HCT116 (cell line): ENCODE results near the gene DYNLRB1.

Source experiments
- CBX3 ChIP-seq: IDR thresholded peaks from 2 replicates; pipeline ENCODE4 v1.6.1; 2012; ENCODE audit warnings: low read depth
- CTCF ChIP-seq, 3 experiments: fragments of 200-600 bp in 1 of 3; sonication (generic) in 1 of 3; IDR thresholded peaks in 2 of 3; conservative IDR thresholded peaks in 1 of 3; 2 replicates each; pipeline ENCODE4 v1.5.1; 2012 to 2017; ENCODE audit warnings: low read depth in 2 of 3, low read length in 2 of 3, antibody characterized with exemption in 1 of 3, borderline replicate concordance in 1 of 3, control low read depth in 1 of 3, mild to moderate bottlenecking in 1 of 3, mixed read lengths in 1 of 3, mixed run types in 1 of 3, moderate library complexity in 1 of 3; ENCODE audit not compliant: insufficient read depth in 1 of 3
- ELF1 ChIP-seq: IDR thresholded peaks from 2 replicates; pipeline ENCODE4 v1.6.1; 2012; ENCODE audit warnings: low read depth, borderline replicate concordance
- EZH2 ChIP-seq: fragments of 200-600 bp; sonication (generic); IDR thresholded peaks from 2 replicates; pipeline ENCODE4 v1.6.1; 2017; ENCODE audit warnings: antibody characterized with exemption, mixed run types
- EZH2phosphoT487 ChIP-seq: fragments of 200-600 bp; IDR thresholded peaks from 2 replicates; pipeline ENCODE4 v1.6.1; 2018; ENCODE audit warnings: antibody characterized with exemption, borderline replicate concordance
- MAX ChIP-seq: IDR thresholded peaks from 2 replicates; pipeline ENCODE4 v1.6.1; 2012
- POLR2A ChIP-seq: IDR thresholded peaks from 2 replicates; pipeline ENCODE4 v1.7.0; 2011; ENCODE audit warnings: borderline replicate concordance; ENCODE audit not compliant: insufficient read depth, insufficient read length; ENCODE audit errors: extremely low read depth
- POLR2AphosphoS5 ChIP-seq: IDR thresholded peaks from 2 replicates; pipeline ENCODE4 v1.6.1; 2011; ENCODE audit warnings: mild to moderate bottlenecking, low read depth, low read length, moderate library complexity
- RAD21 ChIP-seq: IDR thresholded peaks from 2 replicates; pipeline ENCODE4 v1.6.1; 2012; ENCODE audit warnings: low read depth, mild to moderate bottlenecking
- SIN3A ChIP-seq: IDR thresholded peaks from 2 replicates; pipeline ENCODE4 v1.6.1; 2012; ENCODE audit warnings: low read depth
- SP1 ChIP-seq: IDR thresholded peaks from 2 replicates; pipeline ENCODE4 v1.6.1; 2012; ENCODE audit warnings: low read depth
- TF ChIP-seq, protein P1 (sequence below): IDR thresholded peaks from 2 replicates; pipeline ENCODE4 v1.6.1; 2012
- TF ChIP-seq, protein P2 (sequence below): IDR thresholded peaks from 2 replicates; pipeline ENCODE4 v1.6.1; 2011; ENCODE audit warnings: mild to moderate bottlenecking, low read length, moderate library complexity; ENCODE audit not compliant: insufficient replicate concordance; ENCODE audit errors: extremely low read depth
- TF ChIP-seq, protein P3 (sequence below): IDR thresholded peaks from 2 replicates; pipeline ENCODE4 v1.6.1; 2012; ENCODE audit warnings: low read depth

GRCh38 chr20:34549929-34550305, 33.7 kb downstream of the DYNLRB1 start:
- TF ChIP-seq ELF1, result no peak
- TF ChIP-seq CTCF (IDR thresholded peaks at IDR 0.05 in 2 of 3, conservative IDR thresholded peaks at IDR 0.05 in 1 of 3; ENCODE audit: borderline replicate concordance in 1 of 3, insufficient read depth in 1 of 3, low read depth in 2 of 3, low read length in 2 of 3), result no peak
- TF ChIP-seq SP1, result no peak
- no peak for TF ChIP-seq POLR2A
- TF ChIP-seq, protein P1, sequence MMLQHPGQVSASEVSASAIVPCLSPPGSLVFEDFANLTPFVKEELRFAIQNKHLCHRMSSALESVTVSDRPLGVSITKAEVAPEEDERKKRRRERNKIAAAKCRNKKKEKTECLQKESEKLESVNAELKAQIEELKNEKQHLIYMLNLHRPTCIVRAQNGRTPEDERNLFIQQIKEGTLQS, result no peak
- no peak for TF ChIP-seq EZH2
- TF ChIP-seq RAD21, result no peak
- no peak for TF ChIP-seq POLR2AphosphoS5
- no peak for TF ChIP-seq EZH2phosphoT487
- TF ChIP-seq SIN3A, result no peak
- TF ChIP-seq, protein P2, sequence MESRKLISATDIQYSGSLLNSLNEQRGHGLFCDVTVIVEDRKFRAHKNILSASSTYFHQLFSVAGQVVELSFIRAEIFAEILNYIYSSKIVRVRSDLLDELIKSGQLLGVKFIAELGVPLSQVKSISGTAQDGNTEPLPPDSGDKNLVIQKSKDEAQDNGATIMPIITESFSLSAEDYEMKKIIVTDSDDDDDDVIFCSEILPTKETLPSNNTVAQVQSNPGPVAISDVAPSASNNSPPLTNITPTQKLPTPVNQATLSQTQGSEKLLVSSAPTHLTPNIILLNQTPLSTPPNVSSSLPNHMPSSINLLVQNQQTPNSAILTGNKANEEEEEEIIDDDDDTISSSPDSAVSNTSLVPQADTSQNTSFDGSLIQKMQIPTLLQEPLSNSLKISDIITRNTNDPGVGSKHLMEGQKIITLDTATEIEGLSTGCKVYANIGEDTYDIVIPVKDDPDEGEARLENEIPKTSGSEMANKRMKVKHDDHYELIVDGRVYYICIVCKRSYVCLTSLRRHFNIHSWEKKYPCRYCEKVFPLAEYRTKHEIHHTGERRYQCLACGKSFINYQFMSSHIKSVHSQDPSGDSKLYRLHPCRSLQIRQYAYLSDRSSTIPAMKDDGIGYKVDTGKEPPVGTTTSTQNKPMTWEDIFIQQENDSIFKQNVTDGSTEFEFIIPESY, result no peak
- TF ChIP-seq CBX3, result no peak
- TF ChIP-seq, protein P3, sequence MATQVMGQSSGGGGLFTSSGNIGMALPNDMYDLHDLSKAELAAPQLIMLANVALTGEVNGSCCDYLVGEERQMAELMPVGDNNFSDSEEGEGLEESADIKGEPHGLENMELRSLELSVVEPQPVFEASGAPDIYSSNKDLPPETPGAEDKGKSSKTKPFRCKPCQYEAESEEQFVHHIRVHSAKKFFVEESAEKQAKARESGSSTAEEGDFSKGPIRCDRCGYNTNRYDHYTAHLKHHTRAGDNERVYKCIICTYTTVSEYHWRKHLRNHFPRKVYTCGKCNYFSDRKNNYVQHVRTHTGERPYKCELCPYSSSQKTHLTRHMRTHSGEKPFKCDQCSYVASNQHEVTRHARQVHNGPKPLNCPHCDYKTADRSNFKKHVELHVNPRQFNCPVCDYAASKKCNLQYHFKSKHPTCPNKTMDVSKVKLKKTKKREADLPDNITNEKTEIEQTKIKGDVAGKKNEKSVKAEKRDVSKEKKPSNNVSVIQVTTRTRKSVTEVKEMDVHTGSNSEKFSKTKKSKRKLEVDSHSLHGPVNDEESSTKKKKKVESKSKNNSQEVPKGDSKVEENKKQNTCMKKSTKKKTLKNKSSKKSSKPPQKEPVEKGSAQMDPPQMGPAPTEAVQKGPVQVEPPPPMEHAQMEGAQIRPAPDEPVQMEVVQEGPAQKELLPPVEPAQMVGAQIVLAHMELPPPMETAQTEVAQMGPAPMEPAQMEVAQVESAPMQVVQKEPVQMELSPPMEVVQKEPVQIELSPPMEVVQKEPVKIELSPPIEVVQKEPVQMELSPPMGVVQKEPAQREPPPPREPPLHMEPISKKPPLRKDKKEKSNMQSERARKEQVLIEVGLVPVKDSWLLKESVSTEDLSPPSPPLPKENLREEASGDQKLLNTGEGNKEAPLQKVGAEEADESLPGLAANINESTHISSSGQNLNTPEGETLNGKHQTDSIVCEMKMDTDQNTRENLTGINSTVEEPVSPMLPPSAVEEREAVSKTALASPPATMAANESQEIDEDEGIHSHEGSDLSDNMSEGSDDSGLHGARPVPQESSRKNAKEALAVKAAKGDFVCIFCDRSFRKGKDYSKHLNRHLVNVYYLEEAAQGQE, result no peak
- no peak for TF ChIP-seq MAX
